PFSK-1 (cell line): ENCODE measurements around the gene PLAGL2.

Experiments used
- FOXP2 ChIP-seq: optimal IDR thresholded peaks from 2 replicates; pipeline ENCODE3; 2011; ENCODE audit warnings: borderline replicate concordance, control low read depth, inconsistent platforms; ENCODE audit not compliant: insufficient read depth; ENCODE audit errors: extremely low read length, extremely low read depth
- POLR2AphosphoS5 ChIP-seq: IDR thresholded peaks from 2 replicates; pipeline ENCODE4 v1.6.1; 2012; ENCODE audit warnings: low read depth, mild to moderate bottlenecking, control low read depth, low read length, moderate library complexity
- SIN3A ChIP-seq: IDR thresholded peaks from 2 replicates; pipeline ENCODE4 v1.6.1; 2012; ENCODE audit warnings: mild to moderate bottlenecking, low read length, moderate library complexity, borderline replicate concordance; ENCODE audit not compliant: insufficient read depth
- TAF1 ChIP-seq: IDR thresholded peaks from 2 replicates; pipeline ENCODE4 v1.6.1; 2012; ENCODE audit warnings: low read length, control low read depth, borderline replicate concordance; ENCODE audit not compliant: insufficient read depth
- TF ChIP-seq, protein P1 (sequence below), 2 experiments: IDR thresholded peaks; 2 replicates each; pipeline versions ENCODE4 v1.6.1 to v1.8.0; 2011 to 2012; ENCODE audit warnings: low read depth in 2 of 2, low read length in 2 of 2, control low read depth in 1 of 2, inconsistent platforms in 1 of 2, mild to moderate bottlenecking in 1 of 2, moderate library complexity in 1 of 2; ENCODE audit not compliant: insufficient read depth in 1 of 2

DNA sequence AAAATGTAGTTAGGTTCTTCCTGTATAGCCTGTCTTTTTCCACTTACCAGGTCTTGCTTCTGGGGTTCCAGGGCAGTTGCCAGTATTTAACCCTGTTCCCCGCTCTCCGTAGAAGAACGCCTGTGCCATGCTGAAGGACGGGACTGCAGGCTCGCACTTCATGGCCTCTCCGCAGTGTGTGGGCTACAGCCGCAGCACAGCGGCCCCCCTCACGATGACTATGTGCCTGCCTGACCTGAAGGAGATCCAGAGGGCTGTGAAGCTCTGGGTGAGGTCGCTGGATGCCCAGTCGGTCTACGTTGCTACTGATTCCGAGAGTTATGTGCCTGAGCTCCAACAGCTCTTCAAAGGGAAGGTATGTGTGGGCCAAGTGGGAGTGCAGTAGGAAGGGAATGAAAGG is 23.2 kb upstream of the PLAGL2 start:
- TF ChIP-seq, protein P1, sequence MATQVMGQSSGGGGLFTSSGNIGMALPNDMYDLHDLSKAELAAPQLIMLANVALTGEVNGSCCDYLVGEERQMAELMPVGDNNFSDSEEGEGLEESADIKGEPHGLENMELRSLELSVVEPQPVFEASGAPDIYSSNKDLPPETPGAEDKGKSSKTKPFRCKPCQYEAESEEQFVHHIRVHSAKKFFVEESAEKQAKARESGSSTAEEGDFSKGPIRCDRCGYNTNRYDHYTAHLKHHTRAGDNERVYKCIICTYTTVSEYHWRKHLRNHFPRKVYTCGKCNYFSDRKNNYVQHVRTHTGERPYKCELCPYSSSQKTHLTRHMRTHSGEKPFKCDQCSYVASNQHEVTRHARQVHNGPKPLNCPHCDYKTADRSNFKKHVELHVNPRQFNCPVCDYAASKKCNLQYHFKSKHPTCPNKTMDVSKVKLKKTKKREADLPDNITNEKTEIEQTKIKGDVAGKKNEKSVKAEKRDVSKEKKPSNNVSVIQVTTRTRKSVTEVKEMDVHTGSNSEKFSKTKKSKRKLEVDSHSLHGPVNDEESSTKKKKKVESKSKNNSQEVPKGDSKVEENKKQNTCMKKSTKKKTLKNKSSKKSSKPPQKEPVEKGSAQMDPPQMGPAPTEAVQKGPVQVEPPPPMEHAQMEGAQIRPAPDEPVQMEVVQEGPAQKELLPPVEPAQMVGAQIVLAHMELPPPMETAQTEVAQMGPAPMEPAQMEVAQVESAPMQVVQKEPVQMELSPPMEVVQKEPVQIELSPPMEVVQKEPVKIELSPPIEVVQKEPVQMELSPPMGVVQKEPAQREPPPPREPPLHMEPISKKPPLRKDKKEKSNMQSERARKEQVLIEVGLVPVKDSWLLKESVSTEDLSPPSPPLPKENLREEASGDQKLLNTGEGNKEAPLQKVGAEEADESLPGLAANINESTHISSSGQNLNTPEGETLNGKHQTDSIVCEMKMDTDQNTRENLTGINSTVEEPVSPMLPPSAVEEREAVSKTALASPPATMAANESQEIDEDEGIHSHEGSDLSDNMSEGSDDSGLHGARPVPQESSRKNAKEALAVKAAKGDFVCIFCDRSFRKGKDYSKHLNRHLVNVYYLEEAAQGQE (IDR thresholded peaks at IDR 0.05; ENCODE audit: insufficient read depth in 1 of 2, low read depth in 2 of 2, low read length in 2 of 2), result no peak
- TF ChIP-seq TAF1, result no peak
- TF ChIP-seq POLR2AphosphoS5, result no peak
- no peak for TF ChIP-seq SIN3A
- no peak for TF ChIP-seq FOXP2
